ENCODE data around the gene KCNF1. TPM values are rescaled to one million over a fixed set of nuclear protein-coding genes. Genes with fewer than 3 reads are reported as not detected.
A peak's percentile ranks its signal among the peaks of the same experiment; 100 is the strongest.

KCNF1 gene
- total RNA-seq = not detected

- Mint-ChIP-seq H3K9me3 (no peaks in the 10 kb centered on the region), H3K4me1 (ENCODE audit: low read depth) (no peaks in the 10 kb centered on the region), H3K27me3 (peaks cover 31% of the 10 kb centered on the region), H3K4me3 (no peak within 1 kb of the TSS), H3K27ac (no peak within 1 kb of the TSS), H3K36me3 (ENCODE audit: low read depth) (no peaks in the 10 kb centered on the region)
- TF ChIP-seq, protein P1, sequence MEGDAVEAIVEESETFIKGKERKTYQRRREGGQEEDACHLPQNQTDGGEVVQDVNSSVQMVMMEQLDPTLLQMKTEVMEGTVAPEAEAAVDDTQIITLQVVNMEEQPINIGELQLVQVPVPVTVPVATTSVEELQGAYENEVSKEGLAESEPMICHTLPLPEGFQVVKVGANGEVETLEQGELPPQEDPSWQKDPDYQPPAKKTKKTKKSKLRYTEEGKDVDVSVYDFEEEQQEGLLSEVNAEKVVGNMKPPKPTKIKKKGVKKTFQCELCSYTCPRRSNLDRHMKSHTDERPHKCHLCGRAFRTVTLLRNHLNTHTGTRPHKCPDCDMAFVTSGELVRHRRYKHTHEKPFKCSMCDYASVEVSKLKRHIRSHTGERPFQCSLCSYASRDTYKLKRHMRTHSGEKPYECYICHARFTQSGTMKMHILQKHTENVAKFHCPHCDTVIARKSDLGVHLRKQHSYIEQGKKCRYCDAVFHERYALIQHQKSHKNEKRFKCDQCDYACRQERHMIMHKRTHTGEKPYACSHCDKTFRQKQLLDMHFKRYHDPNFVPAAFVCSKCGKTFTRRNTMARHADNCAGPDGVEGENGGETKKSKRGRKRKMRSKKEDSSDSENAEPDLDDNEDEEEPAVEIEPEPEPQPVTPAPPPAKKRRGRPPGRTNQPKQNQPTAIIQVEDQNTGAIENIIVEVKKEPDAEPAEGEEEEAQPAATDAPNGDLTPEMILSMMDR (IDR thresholded peaks at IDR 0.05) = no peak
- DNase-seq = no peak
- ChIA-PET POLR2A (no interaction called here), CTCF (interaction anchor here (0.8 to 2.2 kb wide), 3 partner anchors 79 to 221 kb away, joined by 4 to 8 read pairs (median 4); a partner anchor contains a TSS)
- intact Hi-C loops (cut with micrococcal nuclease) = no loop called here
- ATAC-seq = no peak
Observed at GRCh38 chr2:10911291-10912075, at the start of gene KCNF1. TSS of gene KCNF1 (plus strand) at chr2:10911934. CDS start at chr2:10912427, 493 bp downstream.

DNA sequence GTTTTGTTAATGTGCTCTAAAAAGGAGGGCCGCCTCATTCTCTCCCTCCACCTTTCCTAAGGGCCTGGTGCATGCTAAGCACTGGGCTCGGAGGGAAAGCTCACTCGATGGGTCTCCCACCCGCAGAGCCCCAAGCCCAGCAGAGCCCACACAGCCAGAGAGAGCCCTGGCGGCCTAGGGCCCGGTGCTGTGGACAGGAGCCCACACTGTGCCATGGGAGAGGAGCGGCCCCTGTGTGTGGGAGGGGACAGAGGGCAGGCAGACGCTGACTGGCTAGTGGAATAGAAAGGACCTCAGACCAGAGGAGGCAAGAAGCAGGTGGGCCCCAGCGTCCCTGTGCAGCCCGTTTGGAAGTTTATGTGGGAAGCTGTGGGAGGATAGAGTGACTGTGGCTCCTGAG is 49.4 kb upstream of the KCNF1 start:
- Mint-ChIP-seq H3K36me3 (ENCODE audit: low read depth) (no peaks in the 10 kb centered on the region), H3K27me3 (peaks cover 26% of the 10 kb centered on the region), H3K9me3 (no peaks in the 10 kb centered on the region), H3K4me1 (ENCODE audit: low read depth) (peaks cover 18% of the 10 kb centered on the region), H3K27ac (no peak overlapping the region), H3K4me3 (no peak overlapping the region)
- DNase-seq = no peak
- intact Hi-C loops (cut with micrococcal nuclease) = no loop called here
- CTCF ChIA-PET = interaction anchor here (0.6 to 2.9 kb wide), 2 partner anchors 9 to 29 kb away, joined by 3 to 10 read pairs; no protein-coding TSS in a partner anchor
- POLR2A ChIA-PET = interaction anchor here (1.0 kb wide), 1 partner anchor 10 kb away, joined by 5 read pairs; no protein-coding TSS in a partner anchor
- no peak for ATAC-seq
- TF ChIP-seq, protein P1 (IDR thresholded peaks at IDR 0.05) = no peak

GRCh38 chr2:10863047-10863446 is 48.7 kb upstream of the KCNF1 start:
- Mint-ChIP-seq H3K9me3 (no peaks in the 10 kb centered on the region), H3K36me3 (ENCODE audit: low read depth) (no peaks in the 10 kb centered on the region), H3K4me1 (ENCODE audit: low read depth) (peaks cover 18% of the 10 kb centered on the region), H3K27ac (no peak overlapping the region), H3K4me3 (no peak overlapping the region), H3K27me3 (peaks cover 24% of the 10 kb centered on the region)
- ATAC-seq (no peak), DNase-seq (no peak)
- CTCF ChIA-PET = interaction anchor here (1.2 kb wide), 1 partner anchor 31 kb away, joined by 3 read pairs; no protein-coding TSS in a partner anchor
- intact Hi-C loops (cut with micrococcal nuclease) = no loop called here
- TF ChIP-seq, protein P1 (IDR thresholded peaks at IDR 0.05) = no peak
- POLR2A ChIA-PET = interaction anchor here (1.0 kb wide), 1 partner anchor 9 kb away, joined by 5 read pairs; no protein-coding TSS in a partner anchor

DNA sequence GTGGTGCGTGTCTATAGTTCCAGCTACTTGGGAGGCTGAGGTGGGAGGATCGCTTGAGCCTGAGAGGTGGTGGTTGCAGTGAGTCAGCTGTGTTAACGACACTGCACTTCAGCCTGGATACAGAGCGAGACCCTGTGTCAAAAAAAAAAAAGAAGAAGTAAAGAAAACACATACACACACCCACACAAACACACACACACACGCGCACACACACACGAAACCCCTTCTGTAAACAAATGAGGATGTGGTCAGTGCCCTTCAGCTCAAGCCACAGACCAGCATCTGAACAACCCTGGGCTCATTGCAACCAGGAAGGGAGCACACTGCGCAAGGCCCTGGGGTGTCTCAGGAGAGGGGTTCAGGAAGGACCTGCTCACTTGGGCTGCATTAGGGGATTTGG is 47.9 kb upstream of the KCNF1 start:
- Mint-ChIP-seq H3K9me3 (no peaks in the 10 kb centered on the region), H3K27me3 (peaks cover 24% of the 10 kb centered on the region), H3K4me3 (no peak overlapping the region), H3K4me1 (ENCODE audit: low read depth) (peaks cover 18% of the 10 kb centered on the region), H3K27ac (no peak overlapping the region), H3K36me3 (ENCODE audit: low read depth) (no peaks in the 10 kb centered on the region)
- TF ChIP-seq, protein P1 (IDR thresholded peaks at IDR 0.05) = no peak
- peak; percentile 16 for DNase-seq
- peak; percentile 42 for ATAC-seq
- intact Hi-C loops (cut with micrococcal nuclease) = no loop called here
- ChIA-PET POLR2A (interaction anchor here (0.5 to 0.7 kb wide), 2 partner anchors 27 to 269 kb away, joined by 3 read pairs; a partner anchor contains a TSS), CTCF (interaction anchor here (1.0 to 1.2 kb wide), 4 partner anchors 10 to 32 kb away, joined by 3 to 8 read pairs (median 4); no protein-coding TSS in a partner anchor)

DNA sequence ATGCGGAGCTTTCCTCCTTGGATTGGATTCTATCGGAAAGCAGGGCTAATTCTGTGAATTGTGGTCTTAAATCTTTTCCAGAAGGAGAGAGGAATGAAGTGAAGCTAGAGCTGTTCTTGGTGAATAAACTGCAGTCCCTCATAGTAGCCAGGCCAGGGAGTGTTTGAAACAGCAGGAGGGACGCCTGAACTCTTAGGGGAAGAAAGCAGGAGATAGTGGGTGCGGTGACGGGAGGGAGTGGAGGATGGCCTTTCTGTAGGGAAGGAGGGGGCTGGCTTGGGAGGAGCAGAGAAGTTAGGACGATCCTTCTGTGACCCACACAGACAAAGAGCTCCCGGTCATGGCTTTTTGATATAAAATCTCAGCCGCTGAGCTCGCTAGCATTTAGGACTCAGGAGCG is 47.5 kb upstream of the KCNF1 start:
- Mint-ChIP-seq H3K27ac (no peak overlapping the region), H3K9me3 (no peaks in the 10 kb centered on the region), H3K4me3 (no peak overlapping the region), H3K27me3 (peaks cover 24% of the 10 kb centered on the region), H3K36me3 (ENCODE audit: low read depth) (no peaks in the 10 kb centered on the region), H3K4me1 (ENCODE audit: low read depth) (peaks cover 18% of the 10 kb centered on the region)
- TF ChIP-seq, protein P1 (IDR thresholded peaks at IDR 0.05) = no peak
- POLR2A ChIA-PET = interaction anchor here (0.5 to 0.7 kb wide), 2 partner anchors 27 to 268 kb away, joined by 3 read pairs; a partner anchor contains a TSS
- intact Hi-C loops (cut with micrococcal nuclease) = no loop called here
- CTCF ChIA-PET = interaction anchor here (1.0 to 1.2 kb wide), 4 partner anchors 9 to 32 kb away, joined by 3 to 8 read pairs (median 4); no protein-coding TSS in a partner anchor
- ATAC-seq (no peak), DNase-seq (no peak)

All from activated CD8-positive, alpha-beta T cell treated with anti-CD3 and anti-CD28 coated beads for 36 hours (primary cell).